ENCODE data around the gene GLT8D1. TPM values are rescaled to one million over a fixed set of nuclear protein-coding genes. Genes with fewer than 3 reads are reported as not detected.

Gene GLT8D1
- total and polyA plus RNA-seq, 9 of the 15 experiments (the other 6 are each of a cell fraction or from before 2014, with no cell fraction given) = 14.1 to 65.9 (median 33.7) TPM

DNA sequence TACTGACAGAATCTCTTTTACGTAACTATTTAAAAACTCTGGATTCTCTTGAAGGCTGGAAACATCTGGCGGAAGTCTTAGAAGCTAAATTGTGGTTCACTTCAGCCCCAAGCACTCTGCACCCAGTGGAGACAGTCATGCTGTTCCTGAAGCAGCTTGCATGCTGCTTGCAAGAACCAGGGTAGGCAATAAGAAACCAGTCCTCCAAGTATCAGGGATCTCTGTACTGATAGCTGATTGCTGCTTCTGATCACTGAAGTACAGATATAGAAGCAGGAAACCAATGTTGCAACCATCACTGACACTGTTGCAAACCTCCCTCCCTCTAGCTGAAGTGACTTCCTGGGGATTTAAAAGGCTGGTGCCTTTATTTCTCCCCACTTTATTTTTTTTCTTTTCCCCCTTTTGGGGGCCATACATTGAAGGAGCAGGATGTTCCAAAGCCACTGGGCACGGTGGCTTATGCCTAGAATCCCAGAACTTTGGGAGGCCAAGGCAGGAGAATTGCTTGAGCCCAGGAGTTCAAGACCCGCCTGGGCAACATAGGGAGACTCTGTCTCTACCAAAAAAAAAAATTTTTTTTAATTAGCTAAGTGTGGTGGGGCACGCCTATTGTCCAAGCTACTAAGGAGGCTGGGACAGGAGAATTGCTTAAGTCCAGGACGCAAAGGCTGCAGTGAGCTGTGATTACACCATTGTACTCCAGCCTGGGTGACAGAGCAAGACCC is 15.6 kb upstream of the GLT8D1 start:
- in situ Hi-C loops (cut with MboI) (no loop called here), intact Hi-C loops (cut with micrococcal nuclease) (no loop called here)
- BruUV-seq (replicated peaks) = no TSS peak
- H3K79me2 ChIP-seq (ENCODE audit: control insufficient read depth, insufficient read depth, low read length) = no peaks in the 10 kb centered on the region
- CTCF ChIA-PET (ENCODE audit: low intra/inter-chr PET ratio) = no interaction called here
- FAIRE-seq (no peak), ATAC-seq (no peak), DNase-seq (ENCODE audit: extremely low read depth in 1 of 4, low spot score in 3 of 4) (no peak)
- no peaks in the 10 kb centered on the region for H4K20me1 ChIP-seq (replicated peaks; ENCODE audit: control insufficient read depth, insufficient read depth, low read length)
- no peaks in the 10 kb centered on the region for H3K9me3 ChIP-seq (replicated peaks; ENCODE audit: control insufficient read depth, insufficient read depth, low read depth, low read length)
- H3K9ac ChIP-seq (ENCODE audit: insufficient read depth in 1 of 2, low read depth in 2 of 2, low read length in 2 of 2) = no peak overlapping the region
- H3K36me3 ChIP-seq (ENCODE audit: control insufficient read depth, insufficient read depth, low read length) = no peaks in the 10 kb centered on the region
- H3K4me1 ChIP-seq (replicated peaks in 1 of 2; ENCODE audit: control insufficient read depth in 2 of 2, insufficient read depth in 2 of 2, low read length in 2 of 2) = no peaks in the 10 kb centered on the region
- H3K4me2 ChIP-seq (ENCODE audit: insufficient read depth, low read length) = no peak overlapping the region
- no peak overlapping the region for H2AFZ ChIP-seq (ENCODE audit: low read depth, low read length)
- no peak overlapping the region for H3K4me3 ChIP-seq
- WGBS (ENCODE audit: insufficient coverage, low coverage, missing lambda C conversion rate) = 95% methylated on average over 5 of the region's 6 CpGs
- TF ChIP-seq, protein P1, sequence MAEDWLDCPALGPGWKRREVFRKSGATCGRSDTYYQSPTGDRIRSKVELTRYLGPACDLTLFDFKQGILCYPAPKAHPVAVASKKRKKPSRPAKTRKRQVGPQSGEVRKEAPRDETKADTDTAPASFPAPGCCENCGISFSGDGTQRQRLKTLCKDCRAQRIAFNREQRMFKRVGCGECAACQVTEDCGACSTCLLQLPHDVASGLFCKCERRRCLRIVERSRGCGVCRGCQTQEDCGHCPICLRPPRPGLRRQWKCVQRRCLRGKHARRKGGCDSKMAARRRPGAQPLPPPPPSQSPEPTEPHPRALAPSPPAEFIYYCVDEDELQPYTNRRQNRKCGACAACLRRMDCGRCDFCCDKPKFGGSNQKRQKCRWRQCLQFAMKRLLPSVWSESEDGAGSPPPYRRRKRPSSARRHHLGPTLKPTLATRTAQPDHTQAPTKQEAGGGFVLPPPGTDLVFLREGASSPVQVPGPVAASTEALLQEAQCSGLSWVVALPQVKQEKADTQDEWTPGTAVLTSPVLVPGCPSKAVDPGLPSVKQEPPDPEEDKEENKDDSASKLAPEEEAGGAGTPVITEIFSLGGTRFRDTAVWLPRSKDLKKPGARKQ (CRISPR knock-in tag; IDR thresholded peaks at IDR 0.05) = no peak
- TF ChIP-seq ZNF3 (CRISPR knock-in tag; IDR thresholded peaks at IDR 0.05) = no peak
- no peak for TF ChIP-seq TEAD4 (IDR thresholded peaks at IDR 0.05; ENCODE audit: low read length)
- no peak for TF ChIP-seq TEAD4 (CRISPR knock-in tag; IDR thresholded peaks at IDR 0.05; ENCODE audit: borderline replicate concordance)
- TF ChIP-seq CSDE1 (IDR thresholded peaks at IDR 0.05) = no peak
- no peak for TF ChIP-seq BACH1 (tag; IDR thresholded peaks at IDR 0.05)
- no peak for TF ChIP-seq TCF3 (CRISPR knock-in tag; IDR thresholded peaks at IDR 0.05)
- TF ChIP-seq ZNF766 (CRISPR knock-in tag; conservative IDR thresholded peaks at IDR 0.05) = no peak
- TF ChIP-seq ZBTB9 (CRISPR knock-in tag; IDR thresholded peaks at IDR 0.05) = no peak
- no peak for TF ChIP-seq TAF9B (IDR thresholded peaks at IDR 0.05; ENCODE audit: partially characterized antibody)
- TF ChIP-seq POLR2A (conservative IDR thresholded peaks at IDR 0.05) = no peak
- POLR2A ChIA-PET = interaction anchor here (1.0 kb wide), 1 partner anchor 15 kb away, joined by 3 read pairs; the partner anchor contains the start of gene SPCS1
- H3K27me3 ChIP-seq (ENCODE audit: control insufficient read depth in 2 of 2, insufficient read depth in 2 of 2, low read length in 2 of 2) = no peaks in the 10 kb centered on the region
- no peaks in the 10 kb centered on the region for H3K9me1 ChIP-seq (ENCODE audit: control insufficient read depth, insufficient read depth, low read length)
- H3K27ac ChIP-seq (ENCODE audit: extremely low read depth, low read depth, low read length) = no peak overlapping the region
